Activated naive CD4-positive, alpha-beta T cell treated with anti-CD3 and anti-CD28 coated beads, Interleukin-2, amount 50 U/mL, for 16 hours (primary cell): Measurements from ENCODE around the gene CDC123.
"Not testable (repeated sequence)": the region's sequence is repeated elsewhere in the genome, so short reads cannot be mapped to it uniquely, and the experiment has no call there.

ENCODE experiments used
- DNase-seq: peaks from one replicate; pipeline ENCODE4 v3.0.0-alpha.2; 2020

CDC123 gene

DNA sequence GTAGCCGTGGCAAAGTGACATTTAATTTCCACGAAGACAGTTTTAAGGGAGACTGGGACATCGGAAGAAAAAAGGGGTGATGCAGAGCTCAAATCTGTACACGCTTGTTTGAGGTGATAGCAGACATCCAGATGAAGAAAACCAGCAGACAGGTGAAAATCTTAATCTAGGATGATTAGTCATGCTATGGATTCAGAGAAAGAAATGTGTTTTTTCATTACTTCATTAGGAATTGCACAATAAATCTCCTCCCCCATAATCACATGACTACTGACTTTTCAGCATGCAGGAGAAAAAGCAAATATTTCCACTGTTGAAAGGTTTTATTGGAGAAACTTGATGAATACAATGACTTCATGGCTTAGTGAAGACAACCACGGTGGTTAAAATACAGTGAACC lies 2.8 kb upstream of the CDC123 start:
- DNase-seq, result no peak

DNA sequence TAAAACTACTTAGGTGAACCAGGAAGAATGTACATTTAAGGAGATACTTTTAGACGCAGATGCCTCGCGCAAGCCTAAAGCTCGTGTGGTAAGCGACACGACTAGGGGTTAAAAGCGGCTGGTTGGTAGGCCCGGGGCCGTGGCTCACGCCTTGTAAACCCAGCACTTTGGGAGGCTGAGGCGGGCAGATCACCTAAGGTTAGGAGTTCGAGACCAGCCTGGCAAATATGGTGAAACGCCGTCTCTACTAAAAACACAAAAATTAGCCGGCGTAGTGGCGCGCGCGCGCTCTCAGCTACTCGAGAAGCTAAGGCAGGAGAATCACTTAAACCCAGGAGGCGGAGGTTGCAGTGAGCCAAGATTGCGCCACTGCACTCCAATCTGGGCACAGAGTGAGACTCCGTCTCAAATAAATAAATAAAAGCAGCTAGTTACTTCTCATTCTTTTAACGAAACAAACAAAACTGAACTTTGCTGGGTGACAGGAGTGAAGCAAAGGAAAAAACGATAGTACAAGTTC lies 1.2 kb upstream of the CDC123 start:
- DNase-seq, result peak; percentile 31

DNA sequence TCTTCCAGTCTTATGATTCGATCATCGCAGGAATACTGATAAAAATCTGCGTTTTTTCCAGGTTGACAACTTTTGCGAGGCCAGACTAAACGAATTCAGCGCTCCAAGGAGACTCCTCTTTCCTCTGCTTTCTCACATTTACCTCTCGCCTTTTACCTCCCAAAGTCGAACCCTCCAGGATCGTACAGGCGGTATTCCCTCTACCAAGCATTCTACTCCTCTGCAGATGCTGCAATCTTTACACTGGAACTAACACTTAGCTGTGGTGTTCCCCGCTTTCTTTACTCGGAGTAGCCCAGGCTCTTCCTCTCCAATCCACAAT lies 746 bp upstream of the CDC123 start:
- DNase-seq, result no peak

DNA sequence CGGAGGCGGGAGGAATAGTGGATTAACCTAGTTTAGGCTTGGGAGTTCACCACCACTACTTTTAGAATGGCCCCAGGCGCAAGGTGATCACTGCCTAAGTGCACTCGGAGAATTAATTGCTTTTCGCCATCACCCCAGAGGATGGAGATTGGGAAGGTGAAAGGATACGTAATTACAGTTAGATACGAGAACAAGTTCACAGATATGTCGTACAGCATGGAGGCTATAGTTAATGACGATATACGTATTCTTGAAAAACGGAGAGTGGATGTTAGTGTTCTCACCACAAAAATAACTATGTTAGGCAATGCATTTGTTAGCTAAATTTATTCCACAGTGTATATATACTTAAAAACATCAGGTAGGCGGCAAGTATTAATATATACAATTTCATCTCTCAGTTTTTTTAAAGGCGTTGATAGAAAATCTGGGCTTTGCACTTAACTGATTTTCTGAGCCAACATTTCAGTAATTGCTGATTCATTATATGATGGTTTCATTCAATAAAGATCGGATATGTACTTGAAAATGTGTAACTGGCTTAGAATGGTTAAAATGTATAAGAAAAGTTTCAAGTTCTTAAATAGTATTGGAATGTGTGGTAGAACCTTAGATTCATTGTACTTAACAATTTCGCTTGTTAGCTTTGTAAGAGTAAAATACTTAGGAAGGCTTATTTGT lies 683 bp downstream of the CDC123 start:
- no peak for DNase-seq

DNA sequence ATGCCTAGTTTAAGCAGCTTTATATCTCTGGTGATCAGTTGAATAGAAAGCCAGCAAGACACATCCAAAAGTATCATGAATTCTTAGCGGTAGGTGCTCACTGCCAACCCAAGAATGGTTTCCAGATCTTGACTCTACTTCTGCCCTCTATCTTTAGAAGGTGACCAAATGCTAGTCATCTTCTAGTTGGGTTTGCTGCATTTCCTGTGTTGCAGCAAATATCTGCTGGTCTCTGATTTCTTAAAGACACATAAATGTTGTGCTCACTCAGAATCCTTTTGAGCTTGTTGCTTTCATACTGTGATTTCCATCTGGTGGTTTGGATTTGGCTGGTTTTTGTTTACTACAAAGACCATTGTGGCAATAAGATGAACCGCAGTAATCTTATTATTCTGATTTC lies 2.2 kb downstream of the CDC123 start:
- no peak for DNase-seq

DNA sequence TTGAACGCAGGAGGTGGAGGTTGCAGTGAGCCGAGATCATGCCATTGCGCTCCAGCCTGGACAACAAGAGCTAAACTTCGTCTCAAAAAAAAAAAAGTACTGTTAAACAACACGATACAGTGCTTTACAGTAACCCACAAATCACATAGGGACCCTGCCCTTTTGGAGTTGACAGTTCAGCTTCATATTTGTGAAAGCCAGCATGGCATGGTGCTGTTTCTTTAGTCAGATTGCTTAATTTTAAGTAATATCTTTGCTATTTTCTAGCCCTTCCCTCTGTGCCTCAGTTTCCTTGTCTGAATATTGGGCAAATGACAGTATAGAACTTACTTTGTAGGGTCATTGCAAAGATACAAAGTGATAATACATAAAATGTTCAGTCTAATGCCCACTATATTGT lies 4.9 kb downstream of the CDC123 start:
- DNase-seq, result no peak

DNA sequence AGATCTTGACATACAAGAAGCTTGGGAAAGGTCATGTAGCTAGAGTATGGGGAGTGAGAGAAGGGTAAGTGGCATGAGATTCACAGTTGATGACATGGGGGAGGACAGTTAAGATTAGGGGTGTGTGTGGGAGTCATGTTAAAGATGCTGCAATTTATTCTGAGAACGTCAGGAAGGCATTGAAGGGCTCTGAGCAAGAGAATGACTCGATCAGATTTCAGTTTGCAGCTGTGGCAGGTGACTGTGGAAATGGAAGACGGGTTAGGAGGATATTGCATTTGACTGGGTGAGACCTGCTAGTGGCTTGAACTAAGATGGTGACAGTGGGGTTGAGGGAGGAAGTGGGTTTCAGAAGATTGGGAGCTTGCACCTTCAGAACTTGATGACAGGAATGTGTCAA lies 5.6 kb downstream of the CDC123 start:
- no peak for DNase-seq

DNA sequence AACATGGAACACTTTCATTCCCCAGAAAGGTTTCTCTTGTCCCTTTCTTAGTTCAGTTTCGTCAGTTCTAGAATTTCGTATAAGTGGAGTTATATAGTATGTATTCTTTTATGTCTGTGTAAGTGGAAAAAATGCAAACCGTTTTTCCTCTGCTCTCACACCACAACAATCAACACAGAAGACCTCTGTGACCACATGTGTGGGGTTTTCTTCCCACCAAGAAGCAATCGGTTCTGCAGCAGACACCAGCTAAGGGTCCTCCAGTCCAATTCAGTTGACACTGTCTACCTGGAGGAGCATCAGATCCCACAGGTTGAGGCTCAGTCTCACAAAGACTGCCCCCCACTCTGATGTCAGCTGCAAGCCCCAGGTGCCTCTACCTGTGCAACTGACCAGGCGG lies 6.2 kb downstream of the CDC123 start:
- DNase-seq, result no peak

DNA sequence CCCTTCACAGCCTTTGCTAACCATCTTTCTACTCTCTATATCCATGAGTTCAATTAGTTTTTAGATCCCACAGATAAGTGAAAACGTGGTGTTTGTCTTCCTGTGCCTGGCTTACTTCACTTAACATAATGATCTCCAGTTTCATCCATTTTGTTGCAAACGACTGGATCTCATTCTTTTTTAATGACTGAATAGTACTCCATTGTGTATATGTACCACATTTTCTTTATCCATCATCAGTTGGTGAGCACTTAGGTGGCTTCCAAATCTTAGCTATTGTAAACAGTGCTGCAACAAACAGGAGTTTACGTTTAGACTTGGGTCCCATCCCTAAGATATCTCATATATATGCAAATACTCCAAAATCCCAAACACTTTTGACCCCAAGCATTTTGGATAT lies 9.1 kb downstream of the CDC123 start:
- no peak for DNase-seq

DNA sequence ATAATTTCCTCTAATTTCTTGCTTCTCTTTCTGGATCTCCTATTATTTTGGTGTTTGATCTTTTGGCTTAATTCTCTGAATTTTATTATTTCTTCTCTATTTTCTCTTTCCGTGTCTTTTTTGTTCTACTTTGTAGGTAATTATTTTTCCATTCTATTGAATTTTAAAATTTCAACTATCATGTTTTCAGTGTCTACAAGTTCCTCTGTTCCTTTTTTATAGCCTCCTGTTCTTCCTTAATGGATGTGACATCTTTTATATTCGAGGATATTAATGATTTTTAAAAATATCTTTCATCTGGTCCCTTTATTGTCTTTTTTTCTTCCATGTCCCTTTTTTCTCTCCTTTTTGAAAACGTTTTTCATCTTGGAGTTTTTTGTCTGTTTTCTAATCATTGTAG lies 11.1 kb downstream of the CDC123 start:
- no peak for DNase-seq

DNA sequence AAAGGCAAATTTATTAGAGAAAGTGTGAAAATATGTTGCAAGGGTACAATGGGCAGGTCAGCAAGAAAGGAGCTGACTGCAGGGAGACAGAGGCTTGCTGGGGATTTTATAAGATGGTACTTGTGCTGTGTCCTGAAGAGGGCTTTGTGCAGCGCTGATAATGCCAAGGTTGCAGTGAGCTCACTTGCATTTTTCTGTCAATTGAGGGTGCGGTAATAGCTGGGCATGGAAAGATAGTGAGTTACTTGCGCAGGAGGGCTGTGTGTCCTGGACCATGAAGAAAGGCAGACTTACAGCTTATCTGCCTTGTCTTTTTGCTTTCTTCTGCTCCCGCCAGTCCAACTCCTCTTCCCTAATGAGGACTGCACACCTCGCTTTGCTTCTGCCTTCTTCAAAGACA lies 12.5 kb downstream of the CDC123 start:
- no peak for DNase-seq

DNA sequence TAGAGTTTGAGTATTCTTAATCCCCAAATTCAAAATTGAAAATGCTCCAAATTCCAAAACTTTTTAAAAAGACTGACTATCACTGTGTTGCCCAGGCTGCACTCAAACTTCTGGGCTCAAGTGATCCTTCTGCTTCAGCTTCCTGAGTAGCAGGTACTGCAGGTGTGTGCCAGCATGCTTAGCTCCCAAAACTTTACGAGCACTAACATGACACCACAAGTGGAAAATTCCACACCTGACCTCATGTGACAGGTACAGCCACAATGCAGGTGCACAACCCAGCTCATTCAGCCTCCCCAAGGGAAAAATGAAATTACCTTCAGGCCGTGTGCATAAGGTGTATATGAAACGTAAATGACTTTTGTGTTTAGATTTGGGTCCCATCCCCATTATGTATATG lies 16.5 kb downstream of the CDC123 start:
- no peak for DNase-seq

DNA sequence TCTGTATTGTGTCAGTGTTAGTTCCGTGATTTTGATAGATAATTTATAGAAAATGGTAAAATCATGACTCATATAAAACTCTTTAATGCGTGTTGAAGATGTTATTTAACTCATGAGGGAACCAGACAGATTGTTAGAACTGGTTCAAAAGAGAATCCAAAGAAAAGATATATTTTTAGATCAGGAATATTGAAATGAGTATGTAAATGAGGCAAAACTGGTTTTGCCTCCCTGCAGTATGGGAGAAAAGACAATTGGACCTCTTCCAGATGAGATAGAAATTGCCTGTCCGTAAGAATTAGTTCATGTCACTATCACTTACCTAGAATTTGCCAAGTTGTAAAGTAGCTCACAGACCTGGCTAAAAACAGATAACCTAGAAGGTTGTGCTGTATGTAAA lies 17.6 kb downstream of the CDC123 start:
- DNase-seq, result no peak

DNA sequence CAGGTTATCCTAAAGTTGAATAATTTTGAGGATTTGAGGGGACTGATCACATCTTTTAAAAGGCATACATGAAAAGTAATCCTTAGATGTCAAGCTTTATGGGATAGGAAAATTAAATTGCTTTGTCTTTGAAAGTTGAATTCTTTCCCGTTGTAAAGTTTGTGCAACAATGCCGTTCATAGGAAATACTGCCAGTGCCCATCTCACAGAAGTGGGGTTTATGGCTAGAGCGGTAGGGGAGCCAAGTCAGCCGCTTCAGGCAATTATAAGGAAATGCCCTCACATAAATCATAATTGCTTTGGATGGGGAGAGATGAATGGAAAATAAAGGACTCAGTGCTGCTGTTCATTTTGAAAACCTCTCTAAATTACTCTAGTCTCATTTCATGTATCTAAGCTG lies 18.1 kb downstream of the CDC123 start:
- DNase-seq, result no peak

DNA sequence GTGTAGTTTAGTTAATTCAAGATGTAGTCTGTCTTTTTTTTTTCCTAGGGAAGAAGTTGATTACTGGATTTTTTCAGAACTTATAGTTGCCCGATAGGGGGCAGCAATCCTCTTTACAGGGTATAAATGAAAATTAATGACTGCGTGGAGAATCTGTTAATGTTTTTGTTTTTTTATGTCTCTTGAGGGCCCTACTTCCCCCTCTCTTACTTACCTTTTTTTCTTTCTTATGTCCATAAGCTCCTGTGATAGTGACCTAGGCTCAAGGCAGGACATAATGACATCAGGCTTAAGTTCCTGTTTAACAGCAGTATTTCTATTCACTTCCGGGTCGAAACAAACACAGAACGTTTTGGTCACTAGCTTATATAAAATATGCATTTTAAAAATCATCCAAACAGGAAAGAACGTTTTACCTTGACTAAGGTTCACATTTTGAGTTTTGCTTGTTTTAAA lies 18.8 kb downstream of the CDC123 start:
- DNase-seq, result peak; percentile 28

DNA sequence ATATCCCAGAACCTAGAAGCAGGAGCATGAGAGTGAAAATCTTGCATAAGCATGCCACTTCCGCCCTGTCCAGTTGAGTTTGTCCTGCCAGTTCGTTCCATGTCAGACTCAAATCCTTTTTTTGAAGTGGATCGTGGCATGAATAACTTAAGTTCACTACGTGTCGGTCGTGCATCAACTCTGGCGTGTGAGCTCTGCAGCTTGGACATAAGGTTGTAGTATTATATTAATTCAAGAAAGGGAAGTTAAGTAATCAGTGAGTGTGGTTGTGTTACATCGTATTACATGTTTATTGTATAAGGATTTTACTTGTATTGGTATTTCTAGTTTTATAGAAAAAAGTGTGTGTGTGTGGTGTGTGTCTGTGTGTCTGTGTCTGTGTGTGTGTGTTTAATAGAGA lies 23.0 kb downstream of the CDC123 start:
- no peak for DNase-seq

DNA sequence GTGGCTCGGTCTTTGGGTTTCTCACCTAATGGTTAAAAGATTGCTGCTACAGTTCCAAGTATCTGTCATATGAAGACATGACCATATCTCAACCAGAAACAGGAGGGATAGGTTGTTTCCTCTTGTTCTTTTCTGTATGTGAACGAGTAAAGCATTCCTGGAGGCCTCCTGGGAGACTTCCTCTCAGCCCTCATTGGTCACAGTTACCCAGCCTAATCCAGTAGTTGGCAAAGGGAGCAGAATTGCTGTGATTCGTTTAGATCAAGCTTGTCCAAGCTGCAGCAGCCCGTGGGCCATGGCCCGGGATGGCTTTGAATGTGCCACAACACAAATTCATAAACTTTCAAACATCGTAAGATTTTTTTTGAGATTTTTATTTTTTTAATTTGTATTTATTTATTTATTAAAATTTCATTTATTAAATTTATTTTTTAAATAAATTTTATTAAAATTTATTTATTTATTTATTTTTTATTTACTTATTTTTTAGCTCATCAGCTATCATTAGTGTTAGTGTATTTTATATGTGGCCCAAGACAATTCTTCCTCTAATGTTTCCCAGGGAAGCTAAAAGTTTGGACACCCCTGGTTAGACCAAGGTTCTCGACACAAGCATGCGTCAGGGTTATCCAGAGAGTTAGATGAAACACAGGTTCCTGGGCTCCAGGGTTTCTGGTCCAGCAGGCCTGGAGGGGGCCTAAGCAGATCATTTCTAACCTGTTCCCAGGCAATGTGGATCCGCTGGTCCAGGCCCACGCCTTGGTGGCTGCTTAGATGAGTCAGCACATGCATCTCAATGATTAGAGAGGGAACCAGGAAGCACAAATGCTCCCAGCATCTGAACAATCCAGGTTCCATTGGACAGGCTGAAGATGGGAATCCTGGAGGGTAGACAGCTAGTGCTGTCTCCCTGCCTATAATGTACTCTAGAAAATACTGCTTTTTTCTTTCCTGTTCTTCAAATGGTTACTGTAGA lies 25.6 kb downstream of the CDC123 start:
- DNase-seq, result no peak

DNA sequence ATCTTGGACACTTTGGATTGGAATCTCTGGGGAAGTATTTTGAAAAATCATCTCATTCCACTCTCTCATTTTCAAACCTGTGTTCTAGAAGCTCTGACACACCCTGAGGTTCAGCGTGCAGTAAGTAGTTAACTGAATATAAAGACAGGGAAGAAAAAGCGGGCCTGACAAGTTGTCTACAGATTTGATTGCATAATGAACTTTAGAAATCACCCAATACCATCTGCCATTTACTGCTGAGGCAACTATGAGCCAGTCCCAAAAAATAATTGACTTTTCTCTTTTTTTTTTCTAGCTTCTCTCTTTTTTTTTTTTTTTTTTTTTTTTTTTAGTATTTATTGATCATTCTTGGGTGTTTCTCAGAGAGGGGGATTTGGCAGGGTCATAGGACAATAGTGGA lies 29.5 kb downstream of the CDC123 start:
- no peak for DNase-seq

DNA sequence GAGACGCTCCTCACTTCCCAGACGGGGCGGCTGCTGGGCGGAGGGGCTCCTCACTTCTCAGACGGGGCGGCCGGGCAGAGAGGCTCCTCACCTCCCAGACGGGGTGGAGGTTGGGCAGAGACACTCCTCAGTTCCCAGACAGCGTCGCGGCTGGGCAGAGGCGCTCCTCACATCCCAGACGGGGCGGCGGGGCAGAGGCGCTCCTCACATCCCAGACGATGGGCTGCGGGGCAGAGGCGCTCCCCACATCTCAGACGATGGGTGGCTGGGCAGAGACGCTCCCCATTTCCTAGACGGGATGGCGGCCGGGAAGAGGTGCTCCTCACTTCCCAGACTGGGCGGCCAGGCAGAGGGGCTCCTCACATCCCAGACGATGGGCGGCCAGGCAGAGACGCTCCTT lies 30.4 kb downstream of the CDC123 start:
- DNase-seq, result not testable (repeated sequence)

DNA sequence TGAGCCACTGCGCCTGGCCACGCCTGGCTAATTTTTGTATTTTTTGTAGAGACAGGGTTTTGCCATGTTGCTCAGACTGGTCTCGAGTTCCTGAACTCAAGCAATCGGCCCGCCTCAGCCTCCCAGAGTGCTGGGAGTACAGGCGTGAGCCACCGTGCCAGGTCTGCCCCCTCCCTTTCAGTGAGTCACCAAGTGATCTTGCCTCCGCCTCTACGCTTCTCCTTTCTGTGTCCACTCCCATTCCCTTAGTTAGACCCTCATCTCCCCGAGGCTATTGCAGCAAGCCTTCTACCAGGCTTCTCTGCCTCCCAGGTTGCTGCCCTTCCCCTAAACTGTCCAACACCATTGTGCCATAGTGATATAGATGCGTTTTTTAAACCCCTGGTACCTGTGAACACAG lies 32.9 kb downstream of the CDC123 start:
- no peak for DNase-seq

DNA sequence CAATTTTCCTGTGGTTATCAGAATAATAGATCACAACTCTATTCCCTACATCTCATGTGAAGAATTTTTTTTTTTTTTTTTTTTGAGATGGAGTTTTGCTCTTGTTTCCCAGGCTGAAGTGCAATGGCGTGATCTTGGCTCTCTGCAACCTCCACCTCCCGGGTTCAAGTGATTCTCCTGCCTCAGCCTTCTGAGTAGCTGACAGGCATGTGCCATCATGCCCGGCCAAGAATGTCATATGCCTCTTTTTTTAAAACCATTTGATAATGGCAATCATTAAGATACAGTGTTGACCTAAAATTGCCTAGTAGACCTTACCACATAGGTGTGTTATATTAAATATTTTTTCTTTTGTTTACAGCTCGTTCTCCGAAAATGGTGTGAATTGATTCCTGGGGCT lies 38.7 kb downstream of the CDC123 start:
- not testable (repeated sequence) for DNase-seq

DNA sequence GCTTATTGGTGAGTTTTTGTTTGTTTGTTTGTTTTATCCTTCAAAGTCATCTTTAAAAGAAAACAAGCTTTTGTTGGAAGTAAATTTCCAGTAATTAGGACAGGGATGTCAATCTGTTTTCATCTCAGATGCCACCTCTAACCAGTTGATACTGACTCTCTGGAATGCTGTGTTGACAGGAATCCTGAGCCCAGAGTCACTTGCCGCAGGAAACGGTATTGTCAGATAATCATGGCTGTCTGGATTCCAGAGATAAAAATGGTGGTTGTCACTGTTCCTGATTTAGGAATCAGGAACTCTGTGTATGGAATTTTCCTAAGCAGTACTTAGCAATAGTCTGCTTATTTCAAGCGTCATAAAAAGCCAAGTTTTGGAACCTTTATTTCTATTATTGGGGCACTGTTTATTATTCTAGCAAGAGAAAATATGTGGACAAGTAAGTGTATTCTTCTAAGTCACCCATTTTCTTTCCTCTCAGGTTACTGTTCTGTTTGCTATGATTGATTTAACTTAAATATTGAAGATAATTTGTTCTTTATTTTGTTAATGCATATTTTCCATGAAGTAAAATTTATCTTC lies 39.2 kb downstream of the CDC123 start:
- no peak for DNase-seq

DNA sequence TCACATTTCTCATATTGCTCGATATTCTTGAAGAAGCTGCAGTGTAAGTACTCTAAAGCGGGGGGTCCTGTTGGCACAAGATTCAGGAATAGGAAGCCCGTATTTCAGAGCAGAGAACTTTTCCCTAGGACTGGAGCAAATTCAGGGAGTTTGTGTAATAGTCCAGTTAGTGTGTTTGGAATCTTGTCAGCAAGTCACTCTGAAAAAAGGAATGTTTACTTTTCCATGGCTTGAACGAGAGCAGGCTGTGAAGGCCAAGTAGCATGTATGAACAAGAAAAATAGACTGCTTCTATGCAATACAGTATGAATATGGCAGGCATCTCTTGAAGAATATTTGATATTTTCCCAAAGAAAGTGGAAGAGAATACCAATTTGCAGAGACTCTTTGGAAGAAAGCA lies 39.8 kb downstream of the CDC123 start:
- no peak for DNase-seq
